ENCODE data around the gene COPE.

The COPE gene

DNA sequence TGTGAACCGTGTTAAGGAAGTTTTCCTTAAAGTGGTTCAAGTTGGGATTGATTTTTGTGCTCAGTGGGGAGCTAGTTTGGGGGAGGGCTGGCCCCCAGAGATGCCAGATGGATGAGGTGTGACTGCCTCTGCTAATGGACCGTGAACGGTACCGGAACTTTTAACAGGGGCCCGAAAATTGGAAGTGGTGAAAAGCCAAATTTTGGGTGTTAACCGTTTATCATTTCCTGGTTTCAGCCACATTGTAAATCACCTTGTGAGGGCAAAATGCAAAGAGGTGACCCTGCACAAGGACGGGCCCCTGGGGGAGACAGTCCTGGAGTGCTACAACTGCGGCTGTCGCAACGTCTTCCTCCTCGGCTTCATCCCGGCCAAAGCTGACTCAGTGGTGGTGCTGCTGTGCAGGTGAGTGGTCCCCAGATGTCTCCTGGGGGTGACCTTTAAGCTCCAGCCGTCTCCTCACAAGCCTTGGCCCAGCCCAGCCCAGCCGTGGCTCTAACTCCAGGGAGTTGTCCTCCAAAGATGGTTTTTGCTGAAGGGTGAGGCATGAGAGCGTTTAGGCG is 69.3 kb downstream of the COPE start:
- no peak for DNase-seq

All from GF-D8 (cell line).